Transverse colon (tissue), 4 donors: ENCODE measurements around the gene RANBP3L. TPM values are rescaled to one million over a fixed set of nuclear protein-coding genes. Genes with fewer than 3 reads are reported as not detected.

Source experiments
- DNase-seq: peaks from one replicate; pipeline ENCODE4 v3.0.0-alpha.2; 2019
- H3K27ac ChIP-seq, 4 donors: fragments of 200-600 bp; sonication (generic); 2 replicates each; pipeline ENCODE4 v1.5.1; 2016 to 2018; ENCODE audit warnings: inconsistent platforms in 4 of 4
- H3K27me3 ChIP-seq: fragments of 200-600 bp; sonication (generic); 2 replicates; pipeline ENCODE4 v1.5.1; 2017; ENCODE audit warnings: inconsistent platforms
- H3K36me3 ChIP-seq, 4 donors: fragments of 200-600 bp; sonication (generic); 2 replicates each; pipeline ENCODE4 v1.5.1; 2017 to 2019; ENCODE audit warnings: inconsistent platforms in 4 of 4
- H3K4me1 ChIP-seq, 4 donors: fragments of 200-600 bp; sonication (generic); 2 replicates each; pipeline ENCODE4 v1.5.1; 2017 to 2020; ENCODE audit warnings: inconsistent platforms in 4 of 4
- H3K4me3 ChIP-seq, 4 donors: fragments of 200-600 bp; sonication (generic); 1 replicate in 1 of 4; 2 replicates in 3 of 4; pipeline versions ENCODE4 v1.5.1 to v1.6.1; 2017 to 2019; ENCODE audit warnings: inconsistent platforms in 4 of 4
- H3K9me3 ChIP-seq, 2 donors: fragments of 200-600 bp; sonication (generic); 2 replicates each; pipeline ENCODE4 v1.5.1; 2017 to 2019; ENCODE audit warnings: inconsistent platforms in 2 of 2
- EP300 ChIP-seq: sonication (generic); formaldehyde crosslinking; IDR thresholded peaks from one replicate; pipeline ENCODE4 v1.6.1; 2017; ENCODE audit warnings: antibody characterized with exemption, low read depth
- POLR2A ChIP-seq: fragments of 450-650 bp; IDR thresholded peaks from one replicate; pipeline ENCODE4 v1.6.1; 2016; ENCODE audit warnings: antibody characterized with exemption, mild to moderate bottlenecking, moderate library complexity
- POLR2AphosphoS5 ChIP-seq, 3 donors: sonication (generic); formaldehyde crosslinking; IDR thresholded peaks; one replicate each; pipeline ENCODE4 v1.6.1; 2016; ENCODE audit warnings: antibody characterized with exemption in 3 of 3
- WGBS, 2 donors: methylation state at CpG; one replicate each; pipeline ENCODE4 v1.1.5; 2018; ENCODE audit warnings: low coverage in 1 of 2; 5-methylcytosine and 5-hydroxymethylcytosine counted together
- in situ Hi-C, 4 donors: fragments of 200-750 bp; cut with MboI; loops; one replicate each; pipeline versions ENCODE4 v1.15.0 to v1.15.1; 2017; ENCODE audit warnings: low sequenced_read_pairs in 3 of 4, low pct_ligation_motif_present in 1 of 4, low pct_unique_long_range_greater_than_20kb in 1 of 4
- intact Hi-C: fragments of 100-400 bp; cut with DNase I; formaldehyde crosslinking; loops from one replicate; pipeline ENCODE4 v1.15.1; 2023; ENCODE audit warnings: low total_unique reads
- total RNA-seq, 4 donors: library from RNA; depleted of rRNA; stranded (reverse); fragments of >200 nt; gene quantifications; one replicate each; pipeline ENCODE4 v1.1.0, GENCODE V29; 2016
- TF ChIP-seq, protein P1 (sequence below), 5 experiments: fragments of 200-600 bp in 3 of 5; fragments of 450-650 bp in 2 of 5; sonication (generic) in 3 of 5; IDR thresholded peaks; 1 replicate in 2 of 5; 2 replicates in 3 of 5; pipeline ENCODE4 v1.5.1; 2016 to 2017; ENCODE audit warnings: antibody characterized with exemption in 5 of 5, inconsistent platforms in 3 of 5, mild to moderate bottlenecking in 2 of 5, moderate library complexity in 1 of 5

RANBP3L gene
- total RNA-seq, 4 donors from 2014 or later = 0.60 to 1.2 (median 0.96) TPM

DNA sequence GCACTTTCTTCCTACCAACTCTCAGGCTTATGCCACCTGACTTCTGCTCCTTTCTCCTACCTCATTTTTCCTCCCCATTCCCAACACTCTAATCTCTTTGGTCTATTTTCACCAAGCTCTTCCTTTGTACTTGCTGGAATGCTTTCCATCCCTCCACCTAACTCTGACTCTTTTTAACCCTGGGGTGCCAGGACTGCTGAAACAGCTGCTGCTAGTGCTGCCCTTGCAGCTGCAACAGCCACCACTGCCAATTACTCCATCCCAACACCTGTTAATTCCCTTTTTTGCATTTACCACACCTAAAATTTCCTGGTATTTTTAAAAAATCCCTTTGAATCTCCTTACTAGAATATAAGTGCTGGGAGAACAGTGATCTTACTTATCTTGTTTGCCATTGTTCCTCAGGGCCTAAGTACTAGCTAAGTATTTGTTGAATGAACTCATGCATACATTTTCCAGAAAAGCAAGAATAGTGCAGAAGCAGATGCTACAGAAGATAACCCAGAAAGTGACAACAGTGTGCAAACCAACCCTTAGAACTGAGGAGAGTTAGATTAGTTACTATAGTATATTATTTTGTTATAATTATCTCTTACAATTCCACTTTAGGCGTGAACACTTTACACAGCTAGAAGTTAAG lies 71.4 kb downstream of the RANBP3L start:
- in situ Hi-C loops (no loop called here), intact Hi-C loops (no loop called here)
- 95 to 100% methylated on average over 1 of the region's 1 CpG for WGBS, 2 donors
- TF ChIP-seq, protein P1, sequence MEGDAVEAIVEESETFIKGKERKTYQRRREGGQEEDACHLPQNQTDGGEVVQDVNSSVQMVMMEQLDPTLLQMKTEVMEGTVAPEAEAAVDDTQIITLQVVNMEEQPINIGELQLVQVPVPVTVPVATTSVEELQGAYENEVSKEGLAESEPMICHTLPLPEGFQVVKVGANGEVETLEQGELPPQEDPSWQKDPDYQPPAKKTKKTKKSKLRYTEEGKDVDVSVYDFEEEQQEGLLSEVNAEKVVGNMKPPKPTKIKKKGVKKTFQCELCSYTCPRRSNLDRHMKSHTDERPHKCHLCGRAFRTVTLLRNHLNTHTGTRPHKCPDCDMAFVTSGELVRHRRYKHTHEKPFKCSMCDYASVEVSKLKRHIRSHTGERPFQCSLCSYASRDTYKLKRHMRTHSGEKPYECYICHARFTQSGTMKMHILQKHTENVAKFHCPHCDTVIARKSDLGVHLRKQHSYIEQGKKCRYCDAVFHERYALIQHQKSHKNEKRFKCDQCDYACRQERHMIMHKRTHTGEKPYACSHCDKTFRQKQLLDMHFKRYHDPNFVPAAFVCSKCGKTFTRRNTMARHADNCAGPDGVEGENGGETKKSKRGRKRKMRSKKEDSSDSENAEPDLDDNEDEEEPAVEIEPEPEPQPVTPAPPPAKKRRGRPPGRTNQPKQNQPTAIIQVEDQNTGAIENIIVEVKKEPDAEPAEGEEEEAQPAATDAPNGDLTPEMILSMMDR (IDR thresholded peaks at IDR 0.05) = no peak
- no peak for TF ChIP-seq EP300
- TF ChIP-seq POLR2A = no peak
- TF ChIP-seq POLR2AphosphoS5 (IDR thresholded peaks at IDR 0.05) = no peak
- Histone ChIP-seq H3K4me3 (no peak overlapping the region), H3K9me3 (no peaks in the 10 kb centered on the region), H3K27me3 (no peaks in the 10 kb centered on the region), H3K27ac (no peak overlapping the region), H3K36me3 (peaks cover 0 to 5% (median 2%) of the 10 kb centered on the region in 4 donors), H3K4me1 (no peaks in the 10 kb centered on the region)
- DNase-seq = no peak

DNA sequence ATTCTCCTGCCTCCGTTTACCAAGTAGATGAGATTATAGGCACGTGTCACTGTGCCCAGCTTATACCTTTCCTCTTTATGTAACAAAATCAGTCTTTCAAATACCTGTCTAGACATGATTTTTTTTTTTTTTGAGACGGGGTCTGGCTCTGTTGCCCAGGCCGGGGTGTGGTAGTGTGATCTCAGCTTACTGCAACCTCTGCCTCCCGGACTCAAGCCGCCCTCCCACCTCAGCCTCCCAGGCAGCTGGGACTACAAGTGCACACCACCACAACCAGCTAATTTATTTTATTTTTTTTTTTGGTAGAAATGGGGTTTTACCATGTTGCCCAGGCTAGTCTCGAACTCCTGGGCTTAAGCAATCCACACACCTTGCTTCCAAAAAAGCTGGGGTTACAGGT lies 73.2 kb downstream of the RANBP3L start:
- no peaks in the 10 kb centered on the region for H3K4me1 ChIP-seq
- intact Hi-C loops (no loop called here), in situ Hi-C loops (no loop called here)
- H3K9me3 ChIP-seq = no peaks in the 10 kb centered on the region
- H3K36me3 ChIP-seq = peaks cover 0 to 14% (median 4%) of the 10 kb centered on the region in 4 donors
- TF ChIP-seq, protein P1 (IDR thresholded peaks at IDR 0.05) = no peak
- TF ChIP-seq POLR2A = no peak
- no peaks in the 10 kb centered on the region for H3K27me3 ChIP-seq
- H3K27ac ChIP-seq = no peak overlapping the region
- H3K4me3 ChIP-seq = no peak overlapping the region
- DNase-seq = no peak
- 92 to 97% methylated on average over 4 to 7 of the region's 7 CpGs for WGBS, 2 donors

DNA sequence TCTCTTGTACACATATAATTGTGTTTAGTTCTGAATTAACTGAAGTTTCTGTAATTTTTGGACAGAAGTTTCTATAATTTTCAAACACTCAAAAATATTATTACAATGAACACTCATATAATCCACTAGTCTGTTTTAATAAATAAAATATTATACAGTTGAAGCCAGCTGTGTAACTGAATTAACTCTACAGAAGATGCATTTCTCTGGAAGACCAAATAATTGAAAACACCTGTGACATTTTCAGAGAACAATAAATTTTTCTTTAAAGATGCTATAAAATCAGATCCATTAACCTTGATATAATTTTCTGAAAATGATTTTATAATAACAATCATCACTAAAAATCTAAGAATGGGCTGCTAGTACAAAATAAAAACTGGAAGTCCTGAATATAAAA lies 74.7 kb downstream of the RANBP3L start:
- H3K27me3 ChIP-seq = no peaks in the 10 kb centered on the region
- H3K27ac ChIP-seq = no peak overlapping the region
- no peak overlapping the region for H3K4me3 ChIP-seq
- TF ChIP-seq EP300 = no peak
- peaks cover 0 to 14% (median 4%) of the 10 kb centered on the region in 4 donors for H3K36me3 ChIP-seq
- no peak for DNase-seq
- H3K4me1 ChIP-seq = no peaks in the 10 kb centered on the region
- no peaks in the 10 kb centered on the region for H3K9me3 ChIP-seq
- intact Hi-C loops = no loop called here
- in situ Hi-C loops = no loop called here

DNA sequence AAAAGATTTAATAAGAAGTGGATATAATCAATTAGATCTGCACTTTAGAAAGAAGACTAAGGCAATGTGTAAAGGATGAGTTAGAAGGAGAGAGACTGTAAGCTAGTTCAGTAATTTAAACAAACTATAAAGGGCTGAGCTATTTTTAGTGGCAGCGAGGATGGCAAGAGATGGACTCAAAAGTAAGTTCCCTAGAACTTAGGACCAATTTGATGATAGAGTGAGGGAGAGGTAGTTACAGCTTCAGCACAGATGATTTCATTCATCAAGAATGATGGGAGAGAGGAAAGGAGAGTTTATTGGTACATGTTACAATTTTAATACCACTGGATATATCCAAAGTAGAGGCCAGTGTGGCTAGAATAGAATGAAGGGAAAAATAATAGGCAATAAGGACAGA lies 79.1 kb downstream of the RANBP3L start:
- TF ChIP-seq POLR2AphosphoS5 (IDR thresholded peaks at IDR 0.05) (no peak), POLR2A (no peak), EP300 (no peak)
- TF ChIP-seq, protein P1 (IDR thresholded peaks at IDR 0.05) = no peak
- Histone ChIP-seq H3K27me3 (no peaks in the 10 kb centered on the region), H3K36me3 (peaks cover 0 to 15% (median 7%) of the 10 kb centered on the region in 4 donors), H3K9me3 (no peaks in the 10 kb centered on the region), H3K4me1 (no peaks in the 10 kb centered on the region), H3K4me3 (no peak overlapping the region), H3K27ac (no peak overlapping the region)
- intact Hi-C loops = no loop called here
- no peak for DNase-seq
- 67 to 73% methylated on average over 1 of the region's 1 CpG for WGBS, 2 donors
- in situ Hi-C loops = no loop called here

DNA sequence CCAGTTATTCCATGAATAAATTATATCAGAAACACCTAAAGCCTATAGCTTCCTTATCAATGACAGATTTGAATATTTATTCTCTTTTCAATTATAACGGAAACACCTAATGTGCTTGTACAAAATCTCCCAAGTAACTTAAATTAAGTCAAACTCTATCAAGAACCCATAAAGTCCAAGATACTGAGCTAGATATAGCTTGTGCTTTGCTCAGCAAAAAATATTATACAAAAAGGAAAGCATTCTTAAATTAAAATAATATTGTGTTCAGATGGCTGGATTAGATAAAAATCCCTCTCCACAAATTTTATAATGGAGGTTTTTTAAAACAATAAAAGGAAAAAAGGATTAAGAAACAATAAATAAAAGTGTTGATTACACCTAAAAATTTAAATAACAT lies 83.7 kb downstream of the RANBP3L start:
- H3K36me3 ChIP-seq = peaks cover 0 to 16% (median 3%) of the 10 kb centered on the region in 4 donors
- DNase-seq = no peak
- H3K27me3 ChIP-seq = no peaks in the 10 kb centered on the region
- WGBS, 2 donors = 100% methylated on average over 1 of the region's 1 CpG
- H3K27ac ChIP-seq = no peak overlapping the region
- intact Hi-C loops (no loop called here), in situ Hi-C loops (no loop called here)
- H3K4me3 ChIP-seq = no peak overlapping the region
- H3K4me1 ChIP-seq = no peaks in the 10 kb centered on the region
- no peaks in the 10 kb centered on the region for H3K9me3 ChIP-seq
- TF ChIP-seq EP300 (no peak), POLR2AphosphoS5 (IDR thresholded peaks at IDR 0.05) (no peak), POLR2A (no peak)
- TF ChIP-seq, protein P1 (IDR thresholded peaks at IDR 0.05) = no peak
